NCI-H128 (cell line): ENCODE results near the gene NPL.
A peak's percentile ranks its signal among the peaks of the same experiment; 100 is the strongest.

ENCODE experiments used
- DNase-seq: peaks from one replicate; lab custom pipeline; 2025; ENCODE audit not compliant: unreplicated experiment; lab: John Stamatoyannopoulos, UW

Gene NPL

GRCh38 chr1:182778862-182779261 lies 10.7 kb upstream of the NPL start:
- DNase-seq: no peak

GRCh38 chr1:182779530-182779929 lies 10.0 kb upstream of the NPL start:
- DNase-seq: no peak

- DNase-seq: peak; percentile 52
These were observed 7.6 kb upstream of the NPL start for GRCh38 chr1:182781841-182782586.

GRCh38 chr1:182782587-182782913 lies 7.0 kb upstream of the NPL start:
- DNase-seq: no peak

- no peak for DNase-seq
These were observed 6.5 kb upstream of the NPL start for GRCh38 chr1:182783068-182783467.

GRCh38 chr1:182784556-182785171 lies 4.9 kb upstream of the NPL start:
- no peak for DNase-seq

GRCh38 chr1:182785181-182785580 lies 4.4 kb upstream of the NPL start:
- DNase-seq: no peak

GRCh38 chr1:182786223-182786994 lies 3.2 kb upstream of the NPL start:
- DNase-seq: no peak

GRCh38 chr1:182786995-182787324 lies 2.6 kb upstream of the NPL start:
- no peak for DNase-seq

GRCh38 chr1:182791281-182792179 lies 2.0 kb downstream of the NPL start:
- DNase-seq: no peak

- DNase-seq: no peak
These were observed 4.5 kb downstream of the NPL start for GRCh38 chr1:182794091-182794490.

GRCh38 chr1:182794676-182795201 lies 5.2 kb downstream of the NPL start:
- no peak for DNase-seq

GRCh38 chr1:182795563-182796228 lies 6.1 kb downstream of the NPL start:
- no peak for DNase-seq

GRCh38 chr1:182802006-182802803 lies 12.6 kb downstream of the NPL start:
- DNase-seq: no peak

GRCh38 chr1:182803846-182804245 lies 14.3 kb downstream of the NPL start:
- DNase-seq: no peak

- DNase-seq: no peak
These were observed 16.6 kb downstream of the NPL start for GRCh38 chr1:182806015-182806678.

GRCh38 chr1:182807907-182808306 lies 18.3 kb downstream of the NPL start:
- DNase-seq: no peak

- DNase-seq: no peak
These were observed 19.9 kb downstream of the NPL start for GRCh38 chr1:182809414-182809957.
